H9 (cell line): ENCODE results near the gene STAMBPL1. TPM values are rescaled to one million over a fixed set of nuclear protein-coding genes. Genes with fewer than 3 reads are reported as not detected.

Experiments
- DNase-seq: peaks from one replicate; pipeline ENCODE4 v3.0.0-alpha.2; 2017
- H2AFZ ChIP-seq: one replicate; pipeline ENCODE4 v1.6.1; 2013; ENCODE audit warnings: mild to moderate bottlenecking, low read length, control low read depth, moderate library complexity
- H2AK5ac ChIP-seq: 2 replicates; pipeline ENCODE4 v1.6.1; 2013; ENCODE audit warnings: low read length, control low read depth, mixed read lengths; ENCODE audit not compliant: insufficient read length
- H2BK120ac ChIP-seq: one replicate; pipeline ENCODE4 v1.6.1; 2013; ENCODE audit warnings: low read depth, mild to moderate bottlenecking, low read length, control low read depth, inconsistent platforms; ENCODE audit not compliant: poor library complexity, severe bottlenecking
- H2BK12ac ChIP-seq: 2 replicates; pipeline ENCODE4 v1.6.1; 2013; ENCODE audit warnings: low read length, control low read depth, mixed read lengths, low read depth; ENCODE audit not compliant: insufficient read length
- H2BK15ac ChIP-seq: 2 replicates; pipeline ENCODE4 v1.6.1; 2013; ENCODE audit warnings: low read depth, low read length, control low read depth
- H2BK20ac ChIP-seq: one replicate; pipeline ENCODE4 v1.6.1; 2013; ENCODE audit warnings: low read depth, mild to moderate bottlenecking, low read length, control low read depth, inconsistent platforms; ENCODE audit not compliant: poor library complexity, severe bottlenecking
- H2BK5ac ChIP-seq: 2 replicates; pipeline ENCODE4 v1.6.1; 2013; ENCODE audit warnings: low read length, control low read depth, mixed read lengths; ENCODE audit not compliant: insufficient read length
- H3K14ac ChIP-seq: 2 replicates; pipeline ENCODE4 v1.6.1; 2013; ENCODE audit warnings: low read length, control low read depth; ENCODE audit not compliant: insufficient read depth
- H3K18ac ChIP-seq: 2 replicates; pipeline ENCODE4 v1.6.1; 2013; ENCODE audit warnings: low read depth, mild to moderate bottlenecking, mixed read lengths, low read length, control low read depth; ENCODE audit not compliant: insufficient read length
- H3K23ac ChIP-seq: 2 replicates; pipeline ENCODE4 v1.6.1; 2013; ENCODE audit warnings: low read length, control low read depth, mixed read lengths, low read depth; ENCODE audit not compliant: insufficient read length
- H3K23me2 ChIP-seq: 2 replicates; pipeline ENCODE4 v1.6.1; 2013; ENCODE audit warnings: low read depth, mild to moderate bottlenecking, mixed read lengths, low read length, control low read depth; ENCODE audit not compliant: insufficient read length, poor library complexity, severe bottlenecking
- H3K27ac ChIP-seq: 2 replicates; pipeline ENCODE4 v1.5.1; 2013; ENCODE audit warnings: low read length, control low read depth, mixed read lengths, low read depth; ENCODE audit not compliant: insufficient read length
- H3K27me3 ChIP-seq: 2 replicates; pipeline ENCODE4 v1.6.1; 2013; ENCODE audit warnings: low read length, control low read depth, inconsistent platforms; ENCODE audit not compliant: insufficient read depth
- H3K4ac ChIP-seq: 2 replicates; pipeline ENCODE4 v1.6.1; 2013; ENCODE audit warnings: low read depth, mild to moderate bottlenecking, control low read depth, inconsistent platforms, low read length, moderate library complexity
- H3K4me1 ChIP-seq: 2 replicates; pipeline ENCODE4 v1.6.1; 2013; ENCODE audit warnings: low read length, control low read depth, inconsistent platforms; ENCODE audit not compliant: insufficient read depth
- H3K4me2 ChIP-seq: 2 replicates; pipeline ENCODE4 v1.6.1; 2013; ENCODE audit warnings: low read length, control low read depth, mixed read lengths; ENCODE audit not compliant: insufficient read length, insufficient read depth
- H3K56ac ChIP-seq: 2 replicates; pipeline ENCODE4 v1.6.1; 2013; ENCODE audit warnings: low read depth, mild to moderate bottlenecking, mixed read lengths, low read length, control low read depth; ENCODE audit not compliant: insufficient read length
- H3K79me1 ChIP-seq: 2 replicates; pipeline ENCODE4 v1.6.1; 2013; ENCODE audit warnings: low read depth, mild to moderate bottlenecking, moderate library complexity, low read length, control low read depth, inconsistent platforms; ENCODE audit not compliant: insufficient read depth, poor library complexity, severe bottlenecking
- H3K79me2 ChIP-seq: 2 replicates; pipeline ENCODE4 v1.6.1; 2013; ENCODE audit warnings: low read length, control low read depth, inconsistent platforms; ENCODE audit not compliant: insufficient read depth
- H3K9ac ChIP-seq: 2 replicates; pipeline ENCODE4 v1.6.1; 2013; ENCODE audit warnings: low read length, control low read depth, mixed read lengths; ENCODE audit not compliant: insufficient read length; ENCODE audit errors: extremely low read depth
- H3K9me3 ChIP-seq: one replicate; pipeline ENCODE4 v1.6.1; 2013; ENCODE audit warnings: low read depth, low read length, inconsistent platforms; ENCODE audit not compliant: control insufficient read depth
- H3T11ph ChIP-seq: one replicate; pipeline ENCODE4 v1.6.1; 2013; ENCODE audit warnings: mild to moderate bottlenecking, low read length, control low read depth, inconsistent platforms
- H4K20me1 ChIP-seq: one replicate; pipeline ENCODE4 v1.6.1; 2013; ENCODE audit not compliant: control insufficient read depth, insufficient read length, insufficient read depth
- H4K5ac ChIP-seq: 2 replicates; pipeline ENCODE4 v1.6.1; 2013; ENCODE audit warnings: low read depth, mild to moderate bottlenecking, mixed read lengths, low read length, control low read depth; ENCODE audit not compliant: insufficient read length
- H4K8ac ChIP-seq: replicated peaks from 2 replicates; pipeline ENCODE4 v1.6.1; 2013; ENCODE audit warnings: low read length, control low read depth, mixed read lengths, low read depth; ENCODE audit not compliant: insufficient read length
- H4K91ac ChIP-seq: 2 replicates; pipeline ENCODE4 v1.6.1; 2013; ENCODE audit warnings: low read depth, mild to moderate bottlenecking, moderate library complexity, mixed read lengths, low read length, control low read depth; ENCODE audit not compliant: insufficient read length
- H3K27ac Mint-ChIP-seq, 3 experiments: 2 replicates in 2 of 3; 3 replicates in 1 of 3; pipeline ENCODE4 v1.8.0; 2020 to 2021; ENCODE audit warnings: mixed read lengths in 3 of 3, mild to moderate bottlenecking in 1 of 3, moderate library complexity in 1 of 3
- H3K27me3 Mint-ChIP-seq: 2 replicates; pipeline ENCODE4 v1.8.0; 2021; ENCODE audit warnings: low read depth, mild to moderate bottlenecking, moderate library complexity, mixed read lengths
- H3K36me3 Mint-ChIP-seq, 3 experiments: 2 replicates in 2 of 3; 3 replicates in 1 of 3; pipeline ENCODE4 v1.8.0; 2020 to 2021; ENCODE audit warnings: low read depth in 3 of 3, mixed read lengths in 3 of 3; ENCODE audit not compliant: insufficient read depth in 1 of 3
- H3K4me1 Mint-ChIP-seq, 2 experiments: 2 replicates each; pipeline ENCODE4 v1.8.0; 2020; ENCODE audit warnings: mixed read lengths in 2 of 2
- H3K4me3 Mint-ChIP-seq, 2 experiments: 2 replicates in 1 of 2; 3 replicates in 1 of 2; pipeline ENCODE4 v1.8.0; 2020 to 2021; ENCODE audit warnings: mild to moderate bottlenecking in 2 of 2, mixed read lengths in 2 of 2, moderate library complexity in 1 of 2
- H3K9me3 Mint-ChIP-seq, 2 experiments: 2 replicates in 1 of 2; 3 replicates in 1 of 2; pipeline ENCODE4 v1.8.0; 2020; ENCODE audit warnings: mild to moderate bottlenecking in 2 of 2, mixed read lengths in 2 of 2, moderate library complexity in 1 of 2
- CTCF ChIP-seq: fragments of 200-600 bp; sonication (generic); conservative IDR thresholded peaks from 3 replicates; pipeline ENCODE4 v1.8.0; 2021; ENCODE audit warnings: antibody characterized with exemption, mild to moderate bottlenecking
- WGBS: extraction: QIAGEN DNeasy Blood & Tissue Kit; methylation state at CpG from one replicate; pipeline ENCODE4 v1.1.7; 2013; ENCODE audit warnings: missing lambda C conversion rate, low lambda C conversion rate, mixed read lengths; ENCODE audit not compliant: insufficient read length; ENCODE audit errors: extremely low coverage; 5-methylcytosine and 5-hydroxymethylcytosine counted together
- total RNA-seq: library from RNA; stranded (reverse); gene quantifications from 2 replicates; pipeline ENCODE4 v1.2.1, GENCODE V29; 2021

STAMBPL1 gene
- total RNA-seq, 1 experiment from 2014 or later: 3.2 TPM

GRCh38 chr10:88849234-88849633 is 30.8 kb upstream of the STAMBPL1 start:
- Histone ChIP-seq H3K4me2 (no peak overlapping the region), H3K14ac (no peak overlapping the region), H3K27me3 (no peaks in the 10 kb centered on the region), H4K8ac (no peak overlapping the region), H2BK20ac (no peak overlapping the region), H3K18ac (no peak overlapping the region), H2BK120ac (no peak overlapping the region), H2BK12ac (no peak overlapping the region), H3K4me1 (no peaks in the 10 kb centered on the region; the same call in none of the 2 replicates), H2AK5ac (no peak overlapping the region), H4K91ac (no peak overlapping the region), H3T11ph (no peak overlapping the region), H3K79me1 (no peaks in the 10 kb centered on the region), H4K20me1 (no peaks in the 10 kb centered on the region), H2BK15ac (no peak overlapping the region), H3K23ac (no peak overlapping the region), H3K27ac (no peak overlapping the region), H3K79me2 (no peaks in the 10 kb centered on the region), H3K56ac (no peak overlapping the region), H2BK5ac (no peak overlapping the region), H4K5ac (no peak overlapping the region), H2AFZ (no peak overlapping the region), H3K9ac (no peak overlapping the region), H3K23me2 (no peaks in the 10 kb centered on the region), H3K9me3 (no peaks in the 10 kb centered on the region), H3K4ac (no peak overlapping the region)
- no peaks in the 10 kb centered on the region; the same call in 1 of the 2 replicates for H3K27me3 Mint-ChIP-seq
- peaks cover 18 to 20% of the 10 kb centered on the region in 2 experiments for H3K4me1 Mint-ChIP-seq
- H3K36me3 Mint-ChIP-seq: no peaks in the 10 kb centered on the region
- DNase-seq: no peak
- TF ChIP-seq CTCF: no peak
- no peaks in the 10 kb centered on the region for H3K9me3 Mint-ChIP-seq
- no peak overlapping the region for H3K27ac Mint-ChIP-seq
- no peak overlapping the region for H3K4me3 Mint-ChIP-seq
- no CpG with 5 or more reads among the region's 1 CpG for WGBS
